Activated CD8-positive, alpha-beta memory T cell treated with anti-CD3 and anti-CD28 coated beads for 1 hour (primary cell): Measurements from ENCODE around the gene TNFSF12.

Experiments used
- DNase-seq, 2 donors: peaks; one replicate each; pipeline ENCODE4 v3.0.0-alpha.2; 2020; ENCODE audit warnings: low read depth in 1 of 2; ENCODE audit errors: extremely low read depth in 1 of 2

TNFSF12 gene, protein sequence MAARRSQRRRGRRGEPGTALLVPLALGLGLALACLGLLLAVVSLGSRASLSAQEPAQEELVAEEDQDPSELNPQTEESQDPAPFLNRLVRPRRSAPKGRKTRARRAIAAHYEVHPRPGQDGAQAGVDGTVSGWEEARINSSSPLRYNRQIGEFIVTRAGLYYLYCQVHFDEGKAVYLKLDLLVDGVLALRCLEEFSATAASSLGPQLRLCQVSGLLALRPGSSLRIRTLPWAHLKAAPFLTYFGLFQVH

DNA sequence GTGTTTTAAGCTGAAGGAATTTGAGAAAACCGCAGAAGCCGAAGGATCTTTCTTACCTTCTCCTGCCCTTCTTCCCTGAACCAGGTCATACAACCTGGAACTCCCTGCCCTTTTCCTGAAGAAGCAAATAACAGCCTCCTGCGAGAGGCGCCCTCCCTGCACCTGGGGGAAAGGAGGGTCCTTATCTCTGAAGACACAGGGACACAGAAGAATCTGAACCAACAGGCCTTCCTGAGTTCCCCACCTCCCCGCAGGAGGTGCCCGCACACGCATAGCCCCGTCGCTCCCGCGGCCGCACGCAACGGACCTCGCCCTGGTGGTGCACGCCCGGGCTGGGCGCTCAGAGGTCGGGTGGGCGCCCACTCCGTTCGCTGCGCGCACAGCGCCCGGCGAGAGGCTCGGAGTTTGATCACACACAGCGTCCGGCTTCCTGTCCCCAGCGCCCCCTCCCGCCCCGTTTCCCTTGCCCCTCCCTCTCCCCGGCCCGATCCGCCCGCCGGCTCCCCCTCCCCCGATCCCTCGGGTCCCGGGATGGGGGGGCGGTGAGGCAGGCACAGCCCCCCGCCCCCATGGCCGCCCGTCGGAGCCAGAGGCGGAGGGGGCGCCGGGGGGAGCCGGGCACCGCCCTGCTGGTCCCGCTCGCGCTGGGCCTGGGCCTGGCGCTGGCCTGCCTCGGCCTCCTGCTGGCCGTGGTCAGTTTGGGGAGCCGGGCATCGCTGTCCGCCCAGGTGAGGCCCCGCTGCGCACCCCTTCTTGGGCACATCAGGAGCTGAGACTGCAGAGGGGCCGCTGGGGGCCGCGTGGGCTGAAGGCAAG, at the start of gene TNFSF12:
Gene TNFSF12 (plus strand): TSS at position 474 of the 816 bp plus-strand sequence. CDS start 96 bp downstream, at position 570.
- peak in 1 of 2 donors; percentile 51 for DNase-seq

DNA sequence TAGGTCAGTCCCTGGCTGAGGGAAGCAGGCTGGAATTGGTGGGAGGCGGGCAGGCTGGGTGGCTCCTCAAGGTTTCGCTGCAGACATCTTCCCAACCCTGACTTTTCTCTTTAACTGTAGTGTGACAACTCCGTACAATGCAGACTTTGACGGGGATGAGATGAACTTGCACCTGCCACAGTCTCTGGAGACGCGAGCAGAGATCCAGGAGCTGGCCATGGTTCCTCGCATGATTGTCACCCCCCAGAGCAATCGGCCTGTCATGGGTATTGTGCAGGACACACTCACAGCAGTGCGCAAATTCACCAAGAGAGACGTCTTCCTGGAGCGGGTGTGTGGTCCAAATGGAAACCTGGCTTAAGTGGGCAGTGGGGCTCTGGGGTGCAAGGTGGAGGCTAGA, 49.7 kb upstream of the TNFSF12 start:
- no peak for DNase-seq

DNA sequence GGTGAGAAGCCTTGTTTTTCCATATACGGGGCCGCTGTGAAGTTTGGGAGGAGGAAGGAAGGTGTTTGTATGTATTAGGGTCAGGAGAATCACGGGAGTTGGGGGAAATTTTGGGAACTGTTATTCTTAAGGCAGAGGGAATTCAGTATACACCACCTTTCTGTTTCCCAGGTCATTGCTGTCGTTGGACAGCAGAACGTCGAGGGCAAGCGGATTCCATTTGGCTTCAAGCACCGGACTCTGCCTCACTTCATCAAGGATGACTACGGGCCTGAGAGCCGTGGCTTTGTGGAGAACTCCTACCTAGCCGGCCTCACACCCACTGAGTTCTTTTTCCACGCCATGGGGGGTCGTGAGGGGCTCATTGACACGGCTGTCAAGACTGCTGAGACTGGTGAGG, 47.1 kb upstream of the TNFSF12 start:
- no peak for DNase-seq

DNA sequence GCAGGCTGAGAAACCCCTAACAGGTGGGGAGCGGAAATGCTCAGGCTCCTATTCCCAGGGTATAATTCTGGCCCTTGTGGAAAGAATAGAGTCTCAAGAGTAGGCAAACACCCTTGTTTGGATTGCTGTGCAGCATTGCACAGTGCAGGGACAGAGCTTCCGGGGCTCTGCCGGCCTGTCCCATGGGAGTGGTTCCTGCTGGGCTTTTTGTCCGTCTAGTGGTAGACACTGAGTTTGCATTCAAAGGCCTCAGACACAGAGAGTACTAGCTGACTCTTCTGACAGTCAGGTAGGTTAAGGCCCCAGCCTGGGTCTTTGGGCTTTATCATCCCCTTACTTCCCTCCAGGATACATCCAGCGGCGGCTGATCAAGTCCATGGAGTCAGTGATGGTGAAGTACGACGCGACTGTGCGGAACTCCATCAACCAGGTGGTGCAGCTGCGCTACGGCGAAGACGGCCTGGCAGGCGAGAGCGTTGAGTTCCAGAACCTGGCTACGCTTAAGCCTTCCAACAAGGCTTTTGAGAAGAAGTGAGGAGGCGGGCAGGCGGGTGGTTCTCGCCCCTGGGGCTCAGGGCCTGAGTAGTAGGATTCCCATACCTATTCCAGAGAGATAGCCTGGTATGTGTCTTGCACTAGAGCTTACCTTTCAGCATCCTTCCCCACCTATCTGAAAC, 46.5 kb upstream of the TNFSF12 start:
- DNase-seq: no peak

DNA sequence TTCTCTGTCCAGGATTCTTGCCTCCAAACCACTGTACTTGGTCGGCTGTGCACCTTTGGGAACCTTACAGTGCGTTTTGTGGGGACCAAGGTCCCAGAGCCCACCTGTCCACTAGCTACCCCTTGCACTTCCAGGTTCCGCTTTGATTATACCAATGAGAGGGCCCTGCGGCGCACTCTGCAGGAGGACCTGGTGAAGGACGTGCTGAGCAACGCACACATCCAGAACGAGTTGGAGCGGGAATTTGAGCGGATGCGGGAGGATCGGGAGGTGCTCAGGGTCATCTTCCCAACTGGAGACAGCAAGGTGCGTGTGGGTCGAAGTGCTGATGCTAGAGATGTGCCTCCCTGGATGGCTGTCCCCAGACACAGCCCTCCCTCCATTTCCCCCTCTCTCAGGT, 45.9 kb upstream of the TNFSF12 start:
- DNase-seq: no peak

DNA sequence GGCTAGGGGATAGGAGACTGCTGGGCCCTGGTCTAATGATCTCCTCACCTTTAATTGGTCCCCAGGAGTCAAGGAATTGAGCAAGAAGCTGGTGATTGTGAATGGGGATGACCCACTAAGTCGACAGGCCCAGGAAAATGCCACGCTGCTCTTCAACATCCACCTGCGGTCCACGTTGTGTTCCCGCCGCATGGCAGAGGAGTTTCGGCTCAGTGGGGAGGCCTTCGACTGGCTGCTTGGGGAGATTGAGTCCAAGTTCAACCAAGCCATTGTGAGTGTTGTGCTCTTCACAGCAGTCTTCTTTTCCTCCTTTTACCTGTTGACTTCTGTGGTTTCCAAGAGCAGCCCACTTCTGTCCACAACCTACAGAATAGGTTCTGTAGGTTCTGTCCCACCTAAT, 45.3 kb upstream of the TNFSF12 start:
- no peak for DNase-seq

DNA sequence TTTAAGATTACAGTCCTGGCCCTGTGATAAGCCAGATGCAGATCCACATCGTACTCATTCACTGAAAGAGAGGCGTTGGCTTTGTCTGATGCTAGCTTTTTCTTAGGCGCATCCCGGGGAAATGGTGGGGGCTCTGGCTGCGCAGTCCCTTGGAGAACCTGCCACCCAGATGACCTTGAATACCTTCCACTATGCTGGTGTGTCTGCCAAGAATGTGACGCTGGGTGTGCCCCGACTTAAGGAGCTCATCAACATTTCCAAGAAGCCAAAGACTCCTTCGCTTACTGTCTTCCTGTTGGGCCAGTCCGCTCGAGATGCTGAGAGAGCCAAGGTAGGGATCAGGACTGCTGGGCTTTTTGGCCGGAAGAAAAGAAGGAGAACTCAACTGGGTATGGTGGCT, 40.7 kb upstream of the TNFSF12 start:
- DNase-seq: no peak

DNA sequence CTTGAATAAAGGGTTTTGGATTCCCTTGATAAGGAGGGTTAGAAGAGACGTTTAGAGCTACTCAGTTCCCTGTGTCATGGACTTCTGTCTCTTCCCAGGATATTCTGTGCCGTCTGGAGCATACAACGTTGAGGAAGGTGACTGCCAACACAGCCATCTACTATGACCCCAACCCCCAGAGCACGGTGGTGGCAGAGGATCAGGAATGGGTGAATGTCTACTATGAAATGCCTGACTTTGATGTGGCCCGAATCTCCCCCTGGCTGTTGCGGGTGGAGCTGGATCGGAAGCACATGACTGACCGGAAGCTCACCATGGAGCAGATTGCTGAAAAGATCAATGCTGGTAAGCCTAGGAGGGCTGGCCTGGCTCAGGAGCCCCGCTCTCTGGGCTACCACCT, 40.0 kb upstream of the TNFSF12 start:
- DNase-seq: no peak

DNA sequence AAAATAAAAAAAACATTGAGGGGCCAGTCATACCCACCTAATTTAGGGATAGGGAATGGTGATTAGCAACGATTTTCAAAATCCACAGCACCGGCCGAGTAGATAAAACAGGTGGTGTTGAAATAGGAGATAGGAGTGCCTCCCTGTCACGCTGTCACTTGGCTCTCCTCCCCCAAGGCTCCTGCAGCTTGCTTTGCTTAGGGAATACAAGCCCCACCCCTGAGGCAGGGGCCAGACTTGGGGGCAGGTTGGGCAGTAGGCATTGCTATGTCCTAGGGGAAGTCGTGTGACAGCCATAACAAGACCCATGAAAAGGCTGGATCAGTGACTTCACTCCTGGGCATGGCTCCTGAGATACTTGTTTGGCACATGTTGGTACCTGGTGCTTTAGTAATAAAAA, 38.9 kb upstream of the TNFSF12 start:
- DNase-seq: no peak

DNA sequence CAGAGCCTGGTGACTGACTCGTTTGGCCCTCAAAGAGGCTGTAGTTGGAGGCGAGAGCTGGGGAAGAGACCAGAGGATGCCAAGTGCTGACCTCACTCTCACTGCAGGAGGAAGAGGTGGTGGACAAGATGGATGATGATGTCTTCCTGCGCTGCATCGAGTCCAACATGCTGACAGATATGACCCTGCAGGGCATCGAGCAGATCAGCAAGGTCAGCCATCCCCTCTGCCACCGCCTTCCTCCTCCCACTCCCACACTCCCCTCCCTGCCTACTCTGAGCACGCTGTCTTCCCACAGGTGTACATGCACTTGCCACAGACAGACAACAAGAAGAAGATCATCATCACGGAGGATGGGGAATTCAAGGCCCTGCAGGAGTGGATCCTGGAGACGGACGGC, 37.8 kb upstream of the TNFSF12 start:
- no peak for DNase-seq

DNA sequence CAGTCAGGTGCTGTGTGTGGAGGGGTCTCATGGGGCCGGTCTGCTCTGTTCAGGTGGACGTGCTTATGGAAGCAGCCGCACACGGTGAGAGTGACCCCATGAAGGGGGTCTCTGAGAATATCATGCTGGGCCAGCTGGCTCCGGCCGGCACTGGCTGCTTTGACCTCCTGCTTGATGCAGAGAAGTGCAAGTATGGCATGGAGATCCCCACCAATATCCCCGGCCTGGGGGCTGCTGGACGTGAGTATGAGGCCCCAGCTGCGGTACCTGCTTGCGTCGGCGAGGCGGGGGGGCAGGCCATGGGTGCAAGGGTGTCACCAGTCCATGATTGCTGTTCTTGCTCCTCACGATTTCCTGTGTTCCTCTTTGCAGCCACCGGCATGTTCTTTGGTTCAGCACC, 36.8 kb upstream of the TNFSF12 start:
- DNase-seq: no peak

DNA sequence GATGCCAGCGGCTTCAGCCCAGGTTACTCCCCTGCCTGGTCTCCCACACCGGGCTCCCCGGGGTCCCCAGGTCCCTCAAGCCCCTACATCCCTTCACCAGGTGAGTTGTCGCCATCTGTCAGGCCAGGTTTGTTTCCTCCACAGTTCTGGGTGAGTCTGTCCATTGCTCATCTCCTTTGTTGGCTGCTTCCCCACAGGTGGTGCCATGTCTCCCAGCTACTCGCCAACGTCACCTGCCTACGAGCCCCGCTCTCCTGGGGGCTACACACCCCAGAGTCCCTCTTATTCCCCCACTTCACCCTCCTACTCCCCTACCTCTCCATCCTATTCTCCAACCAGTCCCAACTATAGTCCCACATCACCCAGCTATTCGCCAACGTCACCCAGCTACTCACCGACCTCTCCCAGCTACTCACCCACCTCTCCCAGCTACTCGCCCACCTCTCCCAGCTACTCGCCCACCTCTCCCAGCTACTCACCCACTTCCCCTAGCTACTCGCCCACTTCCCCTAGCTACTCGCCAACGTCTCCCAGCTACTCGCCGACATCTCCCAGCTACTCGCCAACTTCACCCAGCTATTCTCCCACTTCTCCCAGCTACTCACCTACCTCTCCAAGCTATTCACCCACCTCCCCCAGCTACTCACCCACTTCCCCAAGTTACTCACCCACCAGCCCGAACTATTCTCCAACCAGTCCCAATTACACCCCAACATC, 35.9 kb upstream of the TNFSF12 start:
- DNase-seq: no peak

DNA sequence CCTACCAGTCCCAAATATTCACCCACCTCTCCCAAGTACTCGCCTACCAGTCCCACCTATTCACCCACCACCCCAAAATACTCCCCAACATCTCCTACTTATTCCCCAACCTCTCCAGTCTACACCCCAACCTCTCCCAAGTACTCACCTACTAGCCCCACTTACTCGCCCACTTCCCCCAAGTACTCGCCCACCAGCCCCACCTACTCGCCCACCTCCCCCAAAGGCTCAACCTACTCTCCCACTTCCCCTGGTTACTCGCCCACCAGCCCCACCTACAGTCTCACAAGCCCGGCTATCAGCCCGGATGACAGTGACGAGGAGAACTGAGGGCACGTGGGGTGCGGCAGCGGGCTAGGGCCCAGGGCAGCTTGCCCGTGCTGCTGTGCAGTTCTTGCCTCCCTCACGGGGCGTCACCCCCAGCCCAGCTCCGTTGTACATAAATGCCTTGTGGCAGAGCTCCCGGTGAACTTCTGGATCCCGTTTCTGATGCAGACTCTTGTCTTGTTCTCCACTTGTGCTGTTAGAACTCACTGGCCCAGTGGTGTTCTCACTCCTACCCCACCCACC, 34.9 kb upstream of the TNFSF12 start:
- DNase-seq: no peak

DNA sequence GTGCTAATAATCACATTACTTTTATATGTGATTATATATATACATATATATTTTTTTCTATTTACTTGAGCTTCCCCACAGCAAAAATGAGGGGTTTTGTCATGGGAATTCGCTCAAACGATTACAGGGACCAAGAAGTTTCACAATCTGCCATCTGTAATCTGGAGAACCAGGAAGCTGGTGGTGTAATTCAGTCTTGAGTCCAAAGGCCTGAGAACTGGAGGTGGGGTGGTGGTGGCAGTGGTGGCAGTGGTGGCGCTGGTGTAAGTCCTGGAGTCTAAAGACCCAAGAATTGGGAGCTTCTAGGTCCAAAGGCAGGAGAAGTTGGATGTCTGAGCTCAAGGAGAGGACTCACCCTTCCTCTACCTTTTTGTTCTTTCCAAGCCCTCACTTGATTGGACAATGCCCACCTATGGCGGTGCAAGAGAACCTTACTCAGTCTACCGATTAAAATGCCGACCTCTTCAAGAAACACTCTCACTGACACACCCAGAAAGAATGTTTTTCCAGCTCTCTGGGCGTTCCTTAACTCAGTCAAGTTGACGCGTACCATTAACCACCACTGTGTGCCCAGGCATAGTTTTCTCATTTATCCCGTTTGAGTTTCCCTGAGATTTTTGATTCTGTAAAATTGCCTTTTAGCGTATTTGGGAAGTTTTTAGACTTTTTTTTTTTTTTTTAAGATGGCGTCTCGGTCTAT, 32.8 kb upstream of the TNFSF12 start:
- no peak for DNase-seq

DNA sequence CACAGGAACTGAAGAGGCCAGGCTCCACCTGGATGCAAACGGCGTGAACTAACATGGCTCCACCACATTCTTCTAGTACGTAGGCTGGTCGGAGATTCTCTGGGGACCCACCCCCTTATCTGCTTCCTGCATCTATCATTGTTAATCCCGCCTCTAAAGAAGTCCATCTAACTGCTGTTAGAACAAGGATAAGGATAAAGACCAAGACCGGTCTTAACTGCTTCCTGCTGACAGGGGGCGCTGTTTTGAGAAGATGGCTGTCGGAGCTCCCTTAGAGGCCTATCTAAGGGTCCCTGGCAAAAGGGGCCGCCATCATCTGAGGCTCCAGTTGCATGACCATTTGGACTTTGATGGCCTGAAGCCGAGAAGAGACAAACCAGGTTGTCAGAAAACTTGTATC, 25.8 kb upstream of the TNFSF12 start:
- DNase-seq: peak in 1 of 2 donors; percentile 36

DNA sequence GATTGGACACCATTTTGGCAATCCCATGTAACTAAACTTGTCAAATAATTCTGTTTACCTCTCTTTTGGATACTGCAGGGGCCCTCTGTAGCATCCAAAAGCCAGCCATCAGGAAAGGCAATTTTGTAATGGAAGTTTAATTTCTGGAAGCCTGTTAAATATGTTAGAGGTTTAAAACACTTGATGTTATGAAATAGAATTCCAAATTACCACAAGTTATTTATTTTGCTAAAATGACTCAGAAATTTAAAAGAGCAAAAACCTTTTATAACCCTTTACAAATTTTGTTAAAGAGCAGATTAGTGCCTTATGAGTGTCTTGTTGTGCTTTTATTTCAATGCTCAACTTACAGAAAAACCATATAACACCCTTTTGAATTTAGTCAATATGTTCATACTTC, 20.0 kb upstream of the TNFSF12 start:
- DNase-seq: no peak

DNA sequence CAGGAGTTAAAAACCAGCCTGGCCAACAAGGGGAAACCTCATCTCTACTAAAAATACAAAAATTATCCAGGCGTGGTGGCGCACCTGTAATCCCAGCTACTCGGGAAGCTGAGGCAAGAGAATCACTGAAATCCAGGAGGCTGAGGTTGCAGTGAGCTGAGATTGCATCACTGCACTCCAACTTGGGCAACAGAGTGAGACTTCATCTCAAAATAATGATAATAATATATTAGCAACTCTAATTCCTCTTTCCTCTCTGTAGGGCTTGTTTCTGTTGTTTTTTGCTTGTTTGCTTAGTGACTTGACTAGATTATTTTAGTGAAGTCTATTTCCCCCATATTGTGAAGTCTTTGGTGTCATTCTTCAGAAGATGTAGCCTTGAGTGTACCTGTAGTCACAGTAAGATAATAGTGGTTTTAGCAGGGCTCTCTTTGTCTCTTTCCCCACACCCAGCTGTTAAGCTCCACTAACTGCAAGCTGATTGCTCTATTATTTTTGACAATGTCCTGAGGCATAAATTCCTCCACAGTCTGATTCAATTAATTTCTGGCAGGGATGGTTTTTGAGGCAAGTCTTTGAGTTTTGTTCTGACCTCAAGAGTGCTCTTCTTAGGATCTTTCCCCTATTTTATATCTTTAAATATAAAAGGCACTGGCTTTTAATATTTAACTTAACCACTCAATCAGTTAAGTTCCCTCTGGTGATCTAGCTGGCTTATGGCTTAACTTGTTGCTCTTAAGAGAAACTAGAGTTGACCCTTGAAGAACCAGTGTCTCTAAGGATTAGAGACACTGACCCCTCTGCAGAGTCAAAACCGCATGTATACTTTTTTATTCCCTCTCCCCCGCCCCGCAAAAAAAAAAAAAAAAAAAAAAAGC, 18.6 kb upstream of the TNFSF12 start:
- DNase-seq: no peak

DNA sequence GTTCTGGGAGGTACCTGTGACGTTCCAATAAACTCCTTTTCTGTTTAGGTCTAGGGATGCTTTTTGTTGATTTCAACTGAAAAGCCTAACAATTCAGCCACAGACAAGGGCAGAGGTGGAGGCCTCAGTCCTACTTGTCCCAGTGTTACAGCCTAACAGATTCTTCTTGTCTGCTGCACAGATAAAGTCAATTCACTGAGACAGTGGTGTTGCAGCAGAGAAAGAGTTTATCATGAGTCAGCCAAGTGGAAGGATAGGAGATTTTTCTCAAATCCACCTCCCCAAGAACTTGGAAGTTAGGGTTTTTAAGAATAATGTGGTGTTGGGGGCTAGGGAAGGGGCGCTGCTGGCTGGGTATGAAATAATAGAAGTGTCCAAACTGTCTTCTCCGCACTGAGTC, 10.8 kb upstream of the TNFSF12 start:
- DNase-seq: no peak

DNA sequence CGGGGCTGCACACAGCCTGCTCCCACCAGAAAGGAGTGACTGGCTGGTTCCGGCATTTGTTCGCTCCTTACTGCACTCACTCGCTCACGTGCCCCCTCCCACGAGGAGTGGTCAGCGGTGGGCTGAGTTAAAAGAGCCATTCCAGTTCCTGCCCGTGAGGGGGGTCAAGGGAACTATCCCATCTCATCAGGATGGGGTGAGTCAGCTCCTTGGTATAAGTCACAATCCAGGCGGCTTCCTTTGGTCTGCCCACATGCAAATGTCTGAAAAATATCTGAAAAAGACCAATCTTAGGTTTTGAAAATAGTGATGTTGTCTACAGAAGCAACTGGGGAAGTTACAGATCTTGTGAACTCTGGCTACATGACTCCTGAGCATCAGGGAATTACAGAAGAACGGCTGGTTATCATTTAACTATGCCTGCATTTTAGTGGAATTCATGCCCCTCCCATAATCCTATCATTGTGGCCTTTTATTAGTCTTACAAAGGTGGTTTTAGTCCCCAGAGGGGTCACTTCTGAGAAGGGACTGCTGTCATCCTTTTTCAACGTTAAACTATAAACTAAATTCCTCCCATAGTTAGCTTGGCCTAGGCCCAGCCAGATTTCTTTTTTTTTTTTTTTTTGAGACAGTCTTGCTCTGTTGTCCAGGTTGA, 9.8 kb upstream of the TNFSF12 start:
- DNase-seq: no peak
